GM12878 (cell line): ENCODE results near the gene ZNF688. TPM values are rescaled to one million over a fixed set of nuclear protein-coding genes. Genes with fewer than 3 reads are reported as not detected.

Experiments
- ATAC-seq: fragments of 200-7000 bp; cut with Tn5 transposase; 3 replicates; pipeline ENCODE4 v1.9.1; 2020; ENCODE audit warnings: mild to moderate bottlenecking, moderate library complexity
- BruUV-seq: library from RNA; stranded (reverse); fragments of 400-500 nt; replicated peaks from 2 replicates; lab custom pipeline; 2021; lab: Mats Ljungman, UMichigan
- CTCF ChIA-PET: fragments of 300-600 bp; sonication (Branson Sonifier 250); formaldehyde crosslinking; extraction: SDS; loops from one replicate; lab custom pipeline; 2021; ENCODE audit warnings: inconsistent platforms; lab: Yijun Ruan, JAX
- POLR2A ChIA-PET: fragments of 350-600 bp; formaldehyde crosslinking; extraction: SDS; loops from one replicate; lab custom pipeline; 2021; ENCODE audit warnings: inconsistent platforms; lab: Charles Lee
- RAD21 ChIA-PET: fragments of 300-600 bp; sonication (Branson Sonifier 250); formaldehyde crosslinking; loops from one replicate; lab custom pipeline; 2023; ENCODE audit warnings: antibody characterized with exemption; ENCODE audit not compliant: unreplicated experiment; lab: Charles Lee
- SMC1A ChIA-PET: fragments of 300-600 bp; sonication (Branson Sonifier 250); formaldehyde crosslinking; loops from one replicate; lab custom pipeline; 2023; ENCODE audit not compliant: unreplicated experiment, uncharacterized antibody; lab: Charles Lee
- DNase-seq: peaks from one replicate; pipeline ENCODE4 v3.0.0-alpha.2; 2011; ENCODE audit warnings: low read depth, low spot score
- FAIRE-seq: peaks from 3 replicates; lab custom pipeline; 2011; peaks lifted over from hg19 to GRCh38; lab: Jason Lieb, UNC
- H2AFZ ChIP-seq: 2 replicates; pipeline ENCODE4 v1.6.0; 2011; ENCODE audit warnings: low read depth, low read length, control low read depth; ENCODE audit not compliant: control insufficient read depth
- H3K27ac ChIP-seq: 2 replicates; pipeline ENCODE4 v1.5.1; 2011; ENCODE audit warnings: control low read depth; ENCODE audit not compliant: control insufficient read depth, insufficient read depth
- H3K27me3 ChIP-seq, 2 experiments: replicated peaks in 1 of 2; 2 replicates each; pipeline versions ENCODE4 v1.6.0 to v1.6.1; 2011; ENCODE audit warnings: low read length in 1 of 2; ENCODE audit not compliant: control insufficient read depth in 2 of 2, insufficient read depth in 2 of 2
- H3K36me3 ChIP-seq, 2 experiments: 2 replicates each; pipeline ENCODE4 v1.5.1; 2011; ENCODE audit warnings: low read length in 1 of 2; ENCODE audit not compliant: control insufficient read depth in 2 of 2, insufficient read depth in 2 of 2
- H3K4me1 ChIP-seq: 2 replicates; pipeline ENCODE4 v1.6.1; 2011; ENCODE audit warnings: mild to moderate bottlenecking, low read length, moderate library complexity, mixed read lengths; ENCODE audit not compliant: control insufficient read depth, insufficient read depth
- H3K4me2 ChIP-seq: 2 replicates; pipeline ENCODE4 v1.6.0; 2011; ENCODE audit warnings: control low read depth; ENCODE audit not compliant: control insufficient read depth, insufficient read depth
- H3K4me3 ChIP-seq: fragments of 200-600 bp; sonication (generic); 2 replicates; pipeline ENCODE4 v1.5.1; 2016
- H3K79me2 ChIP-seq: 2 replicates; pipeline ENCODE4 v1.6.0; 2011; ENCODE audit warnings: low read length; ENCODE audit not compliant: control insufficient read depth, insufficient read depth
- H3K9ac ChIP-seq: 2 replicates; pipeline ENCODE4 v1.8.0; 2011; ENCODE audit warnings: low read length, control low read depth, mixed read lengths; ENCODE audit not compliant: control insufficient read depth, insufficient read depth
- H3K9me3 ChIP-seq: replicated peaks from 3 replicates; pipeline ENCODE4 v1.5.1; 2011; ENCODE audit warnings: mild to moderate bottlenecking, low read length; ENCODE audit not compliant: control insufficient read depth, insufficient read depth
- H4K20me1 ChIP-seq: 2 replicates; pipeline ENCODE4 v1.6.0; 2011; ENCODE audit not compliant: control insufficient read depth, insufficient read depth
- ASH2L ChIP-seq: fragments of 300-600, 200-600 bp; sonication (generic); IDR thresholded peaks from 2 replicates; pipeline ENCODE4 v1.6.1; 2017; ENCODE audit warnings: low read depth, mild to moderate bottlenecking, borderline replicate concordance
- ATF7 ChIP-seq: fragments of 450-650 bp; IDR thresholded peaks from 2 replicates; pipeline ENCODE4 v1.6.1; 2016; ENCODE audit warnings: low read depth, mild to moderate bottlenecking
- BHLHE40 ChIP-seq, 2 experiments: fragments of 450-650 bp in 1 of 2; IDR thresholded peaks; 2 replicates each; pipeline ENCODE4 v1.6.1; 2011 to 2017; ENCODE audit warnings: low read depth in 2 of 2, borderline replicate concordance in 1 of 2, improper control_type of control experiment in 1 of 2, low read length in 1 of 2, mild to moderate bottlenecking in 1 of 2
- BRCA1 ChIP-seq: IDR thresholded peaks from 2 replicates; pipeline ENCODE4 v1.6.1; 2011; ENCODE audit warnings: low read depth, low read length, improper control_type of control experiment
- CHD2 ChIP-seq: IDR thresholded peaks from 2 replicates; pipeline ENCODE4 v1.6.1; 2011; ENCODE audit warnings: low read depth, low read length, improper control_type of control experiment, borderline replicate concordance
- DPF2 ChIP-seq: fragments of 450-650 bp; IDR thresholded peaks from 2 replicates; pipeline ENCODE4 v1.6.1; 2017; ENCODE audit warnings: mild to moderate bottlenecking
- GATAD2B ChIP-seq: fragments of 450-650 bp; conservative IDR thresholded peaks from 2 replicates; pipeline ENCODE4 v1.6.1; 2017; ENCODE audit warnings: low read depth, mild to moderate bottlenecking, moderate library complexity
- HCFC1 ChIP-seq: fragments of 150-350 bp; IDR thresholded peaks from 2 replicates; pipeline ENCODE4 v1.6.1; 2014; ENCODE audit warnings: low read length
- LARP7 ChIP-seq: fragments of 450-650 bp; IDR thresholded peaks from 2 replicates; pipeline ENCODE4 v1.6.1; 2017; ENCODE audit warnings: mild to moderate bottlenecking
- MEF2B ChIP-seq: fragments of 450-650 bp; IDR thresholded peaks from 2 replicates; pipeline ENCODE4 v1.6.1; 2018; ENCODE audit warnings: mild to moderate bottlenecking, moderate library complexity; ENCODE audit not compliant: partially characterized antibody, poor library complexity, severe bottlenecking
- NBN ChIP-seq: fragments of 450-650 bp; IDR thresholded peaks from 2 replicates; pipeline ENCODE4 v1.6.1; 2016
- NFYA ChIP-seq: IDR thresholded peaks from 2 replicates; pipeline ENCODE4 v1.6.1; 2011; ENCODE audit warnings: low read depth, mild to moderate bottlenecking, low read length, improper control_type of control experiment, borderline replicate concordance
- NR2C1 ChIP-seq: fragments of 450-650 bp; IDR thresholded peaks from 2 replicates; pipeline ENCODE4 v1.6.1; 2017; ENCODE audit warnings: antibody characterized with exemption, mild to moderate bottlenecking, moderate library complexity
- RB1 ChIP-seq: fragments of 450-650 bp; formaldehyde crosslinking; IDR thresholded peaks from 2 replicates; pipeline ENCODE4 v1.6.1; 2017; ENCODE audit warnings: mild to moderate bottlenecking, borderline replicate concordance
- SIN3A ChIP-seq: IDR thresholded peaks from 2 replicates; pipeline ENCODE4 v1.6.1; 2012; ENCODE audit warnings: low read depth, low read length, improper control_type of control experiment
- SREBF1 ChIP-seq: IDR thresholded peaks from 2 replicates; pipeline ENCODE4 v1.6.1; 2012; ENCODE audit warnings: mild to moderate bottlenecking, low read length
- YBX1 ChIP-seq: fragments of 450-650 bp; IDR thresholded peaks from 2 replicates; pipeline ENCODE4 v1.6.1; 2016; ENCODE audit warnings: antibody characterized with exemption
- YY1 ChIP-seq: IDR thresholded peaks from 2 replicates; pipeline ENCODE4 v1.6.1; 2011; ENCODE audit warnings: low read depth, mild to moderate bottlenecking, low read length
- WGBS: methylation state at CpG from one replicate; pipeline ENCODE4 v1.1.6; 2016; ENCODE audit warnings: low lambda C conversion rate; ENCODE audit not compliant: insufficient replicate concordance, insufficient coverage; ENCODE audit errors: missing lambda C conversion rate; 5-methylcytosine and 5-hydroxymethylcytosine counted together
- in situ Hi-C: fragments of 300-500 bp; cut with MboI; formaldehyde crosslinking; loops from 9 replicates; pipeline ENCODE4 v1.14.3; 2018; ENCODE audit warnings: mixed read lengths
- intact Hi-C: fragments of 100-400 bp; cut with micrococcal nuclease; formaldehyde crosslinking; loops from one replicate; pipeline ENCODE4 v1.14.2; 2022; ENCODE audit not compliant: unreplicated experiment
- polyA plus RNA-seq, 11 experiments: library from polyadenylated mRNA; depleted of rRNA in 4 of 11; unstranded in 6 of 11; stranded (reverse) in 5 of 11; fragments of >200 nt; fragmentation: Nextera tagmentation in 4 of 11; fragmentation: Illumina TruSeq in 1 of 11; extraction: Ambion mirVana in 4 of 11; extraction: Trizol in 1 of 11; gene quantifications; 1 replicate in 1 of 11; 2 replicates in 10 of 11; pipeline versions ENCODE4 v1.2.1 to v1.2.3, GENCODE V29; 2011 to 2016; ENCODE audit warnings: inconsistent platforms in 2 of 11, missing spikeins in 2 of 11, low read depth in 1 of 11
- total RNA-seq, 4 experiments: library from RNA; depleted of rRNA in 3 of 4; stranded (reverse); fragments of >200 nt in 3 of 4; fragmentation: Illumina TruSeq in 1 of 4; extraction: Trizol in 1 of 4; gene quantifications; 2 replicates each; pipeline versions ENCODE4 v1.2.1 to v1.2.3, GENCODE V29; 2013 to 2021
- TF ChIP-seq, protein P1 (sequence below): IDR thresholded peaks from 2 replicates; pipeline ENCODE4 v1.6.1; 2012; ENCODE audit warnings: low read depth, low read length, improper control_type of control experiment
- TF ChIP-seq, protein P2 (sequence below): fragments of 450-650 bp; conservative IDR thresholded peaks from 2 replicates; pipeline ENCODE4 v1.6.1; 2017; ENCODE audit warnings: mild to moderate bottlenecking, moderate library complexity

The ZNF688 gene
- total and polyA plus RNA-seq, 10 of the 15 experiments (the other 5 are each of a cell fraction or from before 2014, with no cell fraction given): 0.14 to 17.4 (median 10.6) TPM

GRCh38 chr16:30526823-30527634 lies 44.5 kb downstream of the ZNF688 start (continued):
- no peak for TF ChIP-seq NFYA
- TF ChIP-seq YBX1: no peak
- TF ChIP-seq HCFC1: peak; percentile 79
- TF ChIP-seq, protein P1, sequence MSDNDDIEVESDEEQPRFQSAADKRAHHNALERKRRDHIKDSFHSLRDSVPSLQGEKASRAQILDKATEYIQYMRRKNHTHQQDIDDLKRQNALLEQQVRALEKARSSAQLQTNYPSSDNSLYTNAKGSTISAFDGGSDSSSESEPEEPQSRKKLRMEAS: peak; percentile 33; the same call in 1 of the 2 replicates
- TF ChIP-seq NBN: peak; percentile 72
- TF ChIP-seq BRCA1: no peak
- peak; percentile 78 for TF ChIP-seq GATAD2B
- peak; percentile 64 for TF ChIP-seq NR2C1

GRCh38 chr16:30526137-30526822 lies 45.2 kb downstream of the ZNF688 start, which contains the start of gene ZNF768:
ZNF768 (minus strand) TSS chr16:30526566; CDS start chr16:30526413, 153 bp downstream.
- intact Hi-C loops: loop anchor here (2.0 kb wide), 1 partner anchor 95 kb away; the partner anchor contains the start of gene DCTPP1
- H3K79me2 ChIP-seq: no peaks in the 10 kb centered on the region
- H3K9ac ChIP-seq: peak within 1 kb of the TSS; percentile 80
- no peaks in the 10 kb centered on the region for H4K20me1 ChIP-seq
- peak; percentile 51 for ATAC-seq
- ChIA-PET SMC1A (interaction anchor here (0.6 to 1.4 kb wide), 4 partner anchors 16 to 73 kb away, joined by 3 to 6 read pairs (median 4); partner anchors contain the start of gene ITGAL), POLR2A (interaction anchor here (0.5 to 1.4 kb wide), 10 partner anchors 8 to 740 kb away, joined by 3 to 9 read pairs (median 4); partner anchors contain the start of gene DCTPP1), RAD21 (interaction anchor here (0.6 to 1.4 kb wide), 7 partner anchors 9 to 96 kb away, joined by 3 to 17 read pairs (median 7); partner anchors contain the start of genes DCTPP1, ITGAL, SEPHS2 and ZNF764), CTCF (interaction anchor here (0.9 to 2.6 kb wide), 7 partner anchors 9 to 96 kb away, joined by 3 to 24 read pairs (median 7); partner anchors contain the start of genes DCTPP1, ZNF747 and ZNF764)
- H3K4me2 ChIP-seq: peak within 1 kb of the TSS; percentile 98
- peak within 1 kb of the TSS; percentile 93 for H3K27ac ChIP-seq
- peaks cover 7% of the 10 kb centered on the region in 2 experiments; a peak in 2 of 4 replicates for H3K36me3 ChIP-seq
- no peak for FAIRE-seq
- no peaks in the 10 kb centered on the region for H3K9me3 ChIP-seq
- 2% methylated on average over 37 of the region's 73 CpGs for WGBS
- H2AFZ ChIP-seq: peak within 1 kb of the TSS; percentile 89
- no peaks in the 10 kb centered on the region for H3K27me3 ChIP-seq
- peak within 1 kb of the TSS; percentile 91 for H3K4me3 ChIP-seq
- no peak for DNase-seq
- in situ Hi-C loops: no loop called here
- peaks cover 15% of the 10 kb centered on the region for H3K4me1 ChIP-seq
- BruUV-seq: no TSS peak
- TF ChIP-seq BHLHE40 (IDR thresholded peaks at IDR 0.05; ENCODE audit: borderline replicate concordance in 1 of 2, low read depth in 2 of 2, low read length in 1 of 2) (peak in 1 of 2 experiments; percentile 26; a peak in 1 of 4 replicates), NR2C1 (peak; percentile 61), RB1 (0 out of 2 replicates have a peak, but pooled peaks have one; percentile 36), SREBF1 (no peak), DPF2 (peak; percentile 40), ASH2L (no peak), YY1 (0 out of 2 replicates have a peak, but pooled peaks have one; percentile 22), SIN3A (no peak; the same call in 1 of the 2 replicates), MEF2B (peak; percentile 33), CHD2 (no peak), ATF7 (no peak), LARP7 (peak; percentile 73; the same call in 1 of the 2 replicates), BRCA1 (no peak)
- TF ChIP-seq, protein P2, sequence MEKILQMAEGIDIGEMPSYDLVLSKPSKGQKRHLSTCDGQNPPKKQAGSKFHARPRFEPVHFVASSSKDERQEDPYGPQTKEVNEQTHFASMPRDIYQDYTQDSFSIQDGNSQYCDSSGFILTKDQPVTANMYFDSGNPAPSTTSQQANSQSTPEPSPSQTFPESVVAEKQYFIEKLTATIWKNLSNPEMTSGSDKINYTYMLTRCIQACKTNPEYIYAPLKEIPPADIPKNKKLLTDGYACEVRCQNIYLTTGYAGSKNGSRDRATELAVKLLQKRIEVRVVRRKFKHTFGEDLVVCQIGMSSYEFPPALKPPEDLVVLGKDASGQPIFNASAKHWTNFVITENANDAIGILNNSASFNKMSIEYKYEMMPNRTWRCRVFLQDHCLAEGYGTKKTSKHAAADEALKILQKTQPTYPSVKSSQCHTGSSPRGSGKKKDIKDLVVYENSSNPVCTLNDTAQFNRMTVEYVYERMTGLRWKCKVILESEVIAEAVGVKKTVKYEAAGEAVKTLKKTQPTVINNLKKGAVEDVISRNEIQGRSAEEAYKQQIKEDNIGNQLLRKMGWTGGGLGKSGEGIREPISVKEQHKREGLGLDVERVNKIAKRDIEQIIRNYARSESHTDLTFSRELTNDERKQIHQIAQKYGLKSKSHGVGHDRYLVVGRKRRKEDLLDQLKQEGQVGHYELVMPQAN: peak; percentile 78
